Natural killer cell (primary cell): ENCODE results near the gene ALCAM. TPM values are rescaled to one million over a fixed set of nuclear protein-coding genes. Genes with fewer than 3 reads are reported as not detected.

Experiments used
- ATAC-seq, 3 donors: fragments of 150-1000 bp in 2 of 3; fragments of 200-7000 bp in 1 of 3; cut with Tn5 transposase; 1 replicate in 1 of 3; 2 replicates in 2 of 3; pipeline ENCODE4 v1.10.0; 2021; ENCODE audit warnings: mild to moderate bottlenecking in 2 of 3, moderate library complexity in 2 of 3
- DNase-seq, 2 donors: peaks; one replicate each; pipeline versions ENCODE4 v3.0.0 to v3.0.0-alpha.2; 2013 to 2021; ENCODE audit warnings: mixed read lengths in 1 of 2
- H3K27ac ChIP-seq: one replicate; pipeline ENCODE4 v1.5.1; 2013; ENCODE audit warnings: mild to moderate bottlenecking, low read length
- H3K27me3 ChIP-seq: one replicate; pipeline ENCODE4 v1.6.1; 2013; ENCODE audit warnings: low read length; ENCODE audit not compliant: control insufficient read depth, insufficient read depth
- H3K36me3 ChIP-seq: one replicate; pipeline ENCODE4 v1.6.1; 2013; ENCODE audit warnings: low read length; ENCODE audit not compliant: control insufficient read depth, insufficient read depth
- H3K4me1 ChIP-seq: one replicate; pipeline ENCODE4 v1.6.1; 2013; ENCODE audit warnings: low read length; ENCODE audit not compliant: control insufficient read depth, insufficient read depth
- H3K4me3 ChIP-seq: one replicate; pipeline ENCODE4 v1.5.1; 2013; ENCODE audit warnings: low read length
- H3K9me3 ChIP-seq: one replicate; pipeline ENCODE4 v1.6.1; 2013; ENCODE audit warnings: low read length; ENCODE audit not compliant: control insufficient read depth, insufficient read depth
- H3K27ac Mint-ChIP-seq, 2 donors: one replicate each; pipeline ENCODE4 v1.8.0; 2022; ENCODE audit warnings: mild to moderate bottlenecking in 2 of 2, mixed read lengths in 2 of 2, moderate library complexity in 1 of 2
- H3K27me3 Mint-ChIP-seq, 2 donors: one replicate each; pipeline ENCODE4 v1.8.0; 2022; ENCODE audit warnings: low read depth in 2 of 2, mixed read lengths in 2 of 2
- H3K36me3 Mint-ChIP-seq: one replicate; pipeline ENCODE4 v1.8.0; 2022; ENCODE audit warnings: mixed read lengths
- H3K4me1 Mint-ChIP-seq, 2 donors: one replicate each; pipeline ENCODE4 v1.8.0; 2022; ENCODE audit warnings: mixed read lengths in 2 of 2
- H3K4me3 Mint-ChIP-seq: one replicate; pipeline ENCODE4 v1.8.0; 2022; ENCODE audit warnings: mild to moderate bottlenecking, moderate library complexity, mixed read lengths
- H3K9me3 Mint-ChIP-seq, 2 donors: one replicate each; pipeline ENCODE4 v1.8.0; 2022; ENCODE audit warnings: mixed read lengths in 2 of 2
- WGBS: methylation state at CpG from one replicate; pipeline ENCODE4 v1.1.7; 2013; ENCODE audit warnings: missing lambda C conversion rate; ENCODE audit not compliant: insufficient coverage; 5-methylcytosine and 5-hydroxymethylcytosine counted together
- intact Hi-C: fragments of 100-400 bp; cut with micrococcal nuclease; formaldehyde crosslinking; loops from one replicate; pipeline ENCODE4 v1.14.2; 2022
- total RNA-seq, 4 donors: library from RNA; stranded (reverse); fragments of 120-200 nt in 1 of 4; gene quantifications; one replicate each; pipeline versions ENCODE4 v1.2.3 to v1.2.4, GENCODE V29; 2013 to 2022
- TF ChIP-seq, protein P1 (sequence below): fragments of 200-600 bp; IDR thresholded peaks from one replicate; pipeline ENCODE4 v1.8.0; 2022; ENCODE audit warnings: antibody characterized with exemption

Gene ALCAM
- total RNA-seq, 3 donors from 2014 or later (not counting 1 experiment from before 2014, with no cell fraction given), result 1.5 to 3.0 (median 1.5) TPM

GRCh38 chr3:105490045-105490444 lies 123.3 kb downstream of the ALCAM start:
- no peaks in the 10 kb centered on the region for H3K4me1 Mint-ChIP-seq
- peaks cover 12% of the 10 kb centered on the region for H3K9me3 ChIP-seq
- no peak overlapping the region for H3K27ac Mint-ChIP-seq
- no peak for DNase-seq
- H3K4me1 ChIP-seq, result no peaks in the 10 kb centered on the region
- H3K4me3 ChIP-seq, result no peak overlapping the region
- H3K4me3 Mint-ChIP-seq, result no peak overlapping the region
- no peaks in the 10 kb centered on the region for H3K36me3 ChIP-seq
- intact Hi-C loops, result no loop called here
- peaks cover 2% of the 10 kb centered on the region in 2 donors for H3K9me3 Mint-ChIP-seq
- no peaks in the 10 kb centered on the region for H3K27me3 Mint-ChIP-seq
- no peaks in the 10 kb centered on the region for H3K27me3 ChIP-seq
- 98% methylated on average over 4 of the region's 4 CpGs for WGBS
- ATAC-seq, result no peak
- TF ChIP-seq, protein P1, sequence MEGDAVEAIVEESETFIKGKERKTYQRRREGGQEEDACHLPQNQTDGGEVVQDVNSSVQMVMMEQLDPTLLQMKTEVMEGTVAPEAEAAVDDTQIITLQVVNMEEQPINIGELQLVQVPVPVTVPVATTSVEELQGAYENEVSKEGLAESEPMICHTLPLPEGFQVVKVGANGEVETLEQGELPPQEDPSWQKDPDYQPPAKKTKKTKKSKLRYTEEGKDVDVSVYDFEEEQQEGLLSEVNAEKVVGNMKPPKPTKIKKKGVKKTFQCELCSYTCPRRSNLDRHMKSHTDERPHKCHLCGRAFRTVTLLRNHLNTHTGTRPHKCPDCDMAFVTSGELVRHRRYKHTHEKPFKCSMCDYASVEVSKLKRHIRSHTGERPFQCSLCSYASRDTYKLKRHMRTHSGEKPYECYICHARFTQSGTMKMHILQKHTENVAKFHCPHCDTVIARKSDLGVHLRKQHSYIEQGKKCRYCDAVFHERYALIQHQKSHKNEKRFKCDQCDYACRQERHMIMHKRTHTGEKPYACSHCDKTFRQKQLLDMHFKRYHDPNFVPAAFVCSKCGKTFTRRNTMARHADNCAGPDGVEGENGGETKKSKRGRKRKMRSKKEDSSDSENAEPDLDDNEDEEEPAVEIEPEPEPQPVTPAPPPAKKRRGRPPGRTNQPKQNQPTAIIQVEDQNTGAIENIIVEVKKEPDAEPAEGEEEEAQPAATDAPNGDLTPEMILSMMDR, result no peak
- H3K27ac ChIP-seq, result no peak overlapping the region
- no peaks in the 10 kb centered on the region for H3K36me3 Mint-ChIP-seq

DNA sequence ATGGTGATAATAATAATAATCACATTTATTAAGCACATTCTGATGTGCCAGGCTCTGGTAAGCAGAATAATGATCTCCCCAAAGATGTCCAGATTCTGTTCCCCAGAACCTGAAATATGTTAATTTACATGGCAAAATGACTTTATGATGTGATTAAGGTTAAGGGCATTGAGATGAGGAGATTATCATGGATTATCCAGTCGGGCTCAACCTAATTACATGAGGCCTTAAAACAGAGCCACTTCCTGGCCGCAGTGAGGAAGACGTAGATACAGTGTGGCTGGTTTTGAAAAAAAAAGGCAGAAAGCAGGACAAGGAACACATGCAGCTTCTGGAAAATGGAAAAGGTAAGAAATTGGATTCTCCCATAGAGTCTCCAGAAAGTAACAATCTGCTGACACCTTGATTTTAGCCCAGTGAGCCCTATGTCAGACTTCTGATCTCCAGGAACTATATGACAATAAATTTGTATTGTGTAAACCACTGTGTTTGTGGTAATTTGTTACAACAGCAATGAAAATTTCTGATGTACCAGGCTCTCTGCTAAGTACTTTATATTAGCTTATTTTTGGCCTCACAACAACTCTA lies 126.7 kb downstream of the ALCAM start:
- WGBS, result 98% methylated on average over 3 of the region's 3 CpGs
- H3K4me3 ChIP-seq, result no peak overlapping the region
- no peak overlapping the region for H3K27ac ChIP-seq
- H3K9me3 Mint-ChIP-seq, result peaks cover under 1 to 1% of the 10 kb centered on the region in 2 donors
- H3K4me3 Mint-ChIP-seq, result no peak overlapping the region
- no peaks in the 10 kb centered on the region for H3K4me1 Mint-ChIP-seq
- no peaks in the 10 kb centered on the region for H3K36me3 ChIP-seq
- no peak for DNase-seq
- ATAC-seq, result no peak
- H3K9me3 ChIP-seq, result peaks cover 7% of the 10 kb centered on the region
- no peaks in the 10 kb centered on the region for H3K27me3 Mint-ChIP-seq
- no peaks in the 10 kb centered on the region for H3K36me3 Mint-ChIP-seq
- TF ChIP-seq, protein P1, result no peak
- intact Hi-C loops, result no loop called here
- H3K27ac Mint-ChIP-seq, result no peak overlapping the region
- no peaks in the 10 kb centered on the region for H3K27me3 ChIP-seq
- H3K4me1 ChIP-seq, result no peaks in the 10 kb centered on the region

DNA sequence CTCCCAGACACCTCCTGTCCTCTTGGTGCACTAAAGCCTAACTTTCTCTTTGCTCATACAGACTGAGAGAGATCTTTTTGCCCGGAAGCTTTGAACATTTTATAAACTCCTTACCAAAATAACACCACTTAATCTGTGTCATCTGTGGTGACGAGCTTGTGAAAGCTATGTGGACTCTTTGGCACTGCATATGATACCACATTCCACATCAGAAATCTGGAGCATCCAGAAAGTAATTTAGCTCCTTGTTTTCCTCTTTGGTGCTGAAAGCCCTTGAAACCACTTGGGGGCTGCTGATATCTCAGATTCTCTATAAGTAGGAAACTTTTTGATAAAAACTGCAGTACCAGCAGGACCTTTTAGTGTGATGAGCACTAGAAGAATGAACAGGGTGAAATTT lies 128.3 kb downstream of the ALCAM start:
- no peaks in the 10 kb centered on the region for H3K4me1 ChIP-seq
- intact Hi-C loops, result no loop called here
- Mint-ChIP-seq H3K36me3 (no peaks in the 10 kb centered on the region), H3K4me1 (no peaks in the 10 kb centered on the region), H3K27ac (no peak overlapping the region), H3K27me3 (no peaks in the 10 kb centered on the region), H3K4me3 (no peak overlapping the region), H3K9me3 (no peaks in the 10 kb centered on the region)
- no peak for ATAC-seq
- DNase-seq, result no peak
- H3K27me3 ChIP-seq, result no peaks in the 10 kb centered on the region
- H3K4me3 ChIP-seq, result no peak overlapping the region
- no peak overlapping the region for H3K27ac ChIP-seq
- H3K9me3 ChIP-seq, result peaks cover 7% of the 10 kb centered on the region
- TF ChIP-seq, protein P1, result no peak
- no peaks in the 10 kb centered on the region for H3K36me3 ChIP-seq
- 88% methylated on average over 2 of the region's 2 CpGs for WGBS

DNA sequence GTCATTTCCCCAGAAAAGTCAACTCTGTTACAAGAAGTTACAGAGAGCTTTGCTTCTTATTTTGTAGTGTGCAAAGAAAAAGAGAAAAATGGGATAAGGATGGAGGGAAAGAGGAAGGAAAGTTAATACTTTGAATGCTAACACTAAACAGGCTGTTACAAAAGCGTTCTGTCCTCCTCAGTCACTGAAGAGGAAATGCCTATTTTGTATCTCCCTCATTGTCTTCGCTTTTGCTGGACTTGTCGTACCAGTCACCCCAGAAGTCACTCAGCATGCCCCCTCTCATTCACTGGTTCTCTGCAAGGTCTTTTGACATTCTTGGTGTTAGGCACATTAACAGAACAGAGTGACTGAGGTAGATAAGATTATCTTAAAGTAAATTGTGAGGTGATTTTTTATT lies 129.6 kb downstream of the ALCAM start:
- DNase-seq (no peak), ATAC-seq (no peak)
- Histone ChIP-seq H3K27me3 (no peaks in the 10 kb centered on the region), H3K9me3 (no peaks in the 10 kb centered on the region), H3K36me3 (no peaks in the 10 kb centered on the region), H3K27ac (no peak overlapping the region), H3K4me3 (no peak overlapping the region), H3K4me1 (no peaks in the 10 kb centered on the region)
- H3K36me3 Mint-ChIP-seq, result no peaks in the 10 kb centered on the region
- WGBS, result 89% methylated on average over 3 of the region's 3 CpGs
- no peak overlapping the region for H3K4me3 Mint-ChIP-seq
- H3K4me1 Mint-ChIP-seq, result no peaks in the 10 kb centered on the region
- H3K9me3 Mint-ChIP-seq, result no peaks in the 10 kb centered on the region
- TF ChIP-seq, protein P1, result no peak
- no peaks in the 10 kb centered on the region for H3K27me3 Mint-ChIP-seq
- no peak overlapping the region for H3K27ac Mint-ChIP-seq
- intact Hi-C loops, result no loop called here
